Measurements from ENCODE around the gene KCNQ5.

The KCNQ5 gene

DNA sequence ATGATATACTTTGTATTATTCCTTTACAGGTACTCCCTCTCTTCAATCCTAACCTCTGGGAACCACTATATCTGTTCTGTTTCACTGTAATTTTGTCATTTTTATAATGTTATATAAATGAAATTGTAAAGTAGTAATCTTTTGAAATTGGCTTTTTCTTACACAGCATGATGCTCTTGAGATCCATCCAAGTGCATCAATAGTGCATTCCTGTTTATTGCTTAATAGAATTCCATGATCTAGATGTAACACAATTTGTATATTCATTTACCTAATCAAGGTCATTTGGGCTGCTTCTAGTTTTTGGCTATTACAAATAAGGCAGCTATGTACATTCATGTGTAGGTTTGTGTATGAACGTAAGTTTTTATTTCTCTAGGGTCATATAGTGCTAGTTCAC, 428.8 kb downstream of the KCNQ5 start:
- peak in 1 of 2 experiments; percentile 29 for DNase-seq (ENCODE audit: low read depth in 2 of 2)

GRCh38 chr6:73051147-73051546, 429.3 kb downstream of the KCNQ5 start:
- no peak for DNase-seq (ENCODE audit: low read depth in 2 of 2)

DNA sequence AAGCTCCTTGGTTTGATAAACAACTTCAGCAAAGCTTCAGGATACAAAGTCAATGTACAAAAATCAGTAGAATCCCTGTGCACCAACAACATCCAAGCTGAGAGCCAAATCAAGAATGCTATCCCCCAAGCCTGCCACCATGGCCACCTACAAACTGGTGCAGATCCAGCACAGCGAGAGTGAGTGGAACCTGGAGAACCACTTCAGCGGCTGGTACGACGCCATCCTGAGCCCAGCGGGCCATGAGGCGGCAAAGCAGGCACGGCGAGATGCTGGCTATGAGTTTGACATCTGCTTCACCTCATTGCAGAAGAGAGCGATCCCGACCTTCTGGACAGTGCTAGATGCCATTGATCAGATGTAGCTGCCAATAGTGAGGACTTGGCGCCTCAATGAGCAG, 433.1 kb downstream of the KCNQ5 start:
- no peak for DNase-seq (ENCODE audit: low read depth in 2 of 2)

DNA sequence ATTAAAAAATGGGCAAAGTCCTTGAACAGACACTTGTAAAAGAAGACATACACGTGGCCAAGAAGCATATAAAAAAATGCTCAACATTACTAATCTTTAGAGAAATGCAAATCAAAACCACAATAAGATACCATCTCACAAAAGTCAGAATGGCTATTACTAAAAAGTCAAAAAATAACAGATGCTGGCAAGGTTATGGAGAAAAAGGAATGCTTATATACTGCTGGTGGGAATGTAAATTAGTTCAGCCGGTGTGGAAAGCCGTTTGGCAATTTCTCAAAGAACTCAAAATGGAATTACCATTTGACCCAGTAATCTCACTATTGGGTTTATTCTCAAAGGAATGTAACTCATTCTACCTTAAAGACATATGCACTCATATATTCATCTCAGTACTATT, 436.9 kb downstream of the KCNQ5 start:
- peak in 1 of 2 experiments; percentile 41 for DNase-seq (ENCODE audit: low read depth in 2 of 2)

DNA sequence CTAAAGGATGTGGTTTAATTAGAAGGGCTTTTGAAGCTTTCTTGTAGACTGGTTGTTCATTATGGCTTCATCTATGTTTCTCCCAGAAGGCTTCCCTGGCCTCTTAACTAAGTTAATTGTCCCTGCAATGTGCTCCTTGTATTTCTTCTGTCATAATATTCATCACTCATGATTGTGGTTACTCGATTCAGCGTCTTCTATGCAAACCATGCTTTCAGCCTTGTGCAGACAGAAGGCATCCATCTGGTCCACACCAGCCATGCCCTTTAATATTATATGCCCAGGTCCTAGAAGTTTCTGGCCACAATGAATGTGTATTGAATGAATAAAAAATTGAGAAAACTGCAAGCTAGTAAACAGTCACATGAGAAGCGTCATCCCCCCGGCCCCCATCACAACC, 440.3 kb downstream of the KCNQ5 start:
- DNase-seq (ENCODE audit: low read depth in 2 of 2): no peak

GRCh38 chr6:73062837-73063236, 441.0 kb downstream of the KCNQ5 start:
- peak; percentile 60 to 66 for DNase-seq (ENCODE audit: low read depth in 2 of 2)

DNA sequence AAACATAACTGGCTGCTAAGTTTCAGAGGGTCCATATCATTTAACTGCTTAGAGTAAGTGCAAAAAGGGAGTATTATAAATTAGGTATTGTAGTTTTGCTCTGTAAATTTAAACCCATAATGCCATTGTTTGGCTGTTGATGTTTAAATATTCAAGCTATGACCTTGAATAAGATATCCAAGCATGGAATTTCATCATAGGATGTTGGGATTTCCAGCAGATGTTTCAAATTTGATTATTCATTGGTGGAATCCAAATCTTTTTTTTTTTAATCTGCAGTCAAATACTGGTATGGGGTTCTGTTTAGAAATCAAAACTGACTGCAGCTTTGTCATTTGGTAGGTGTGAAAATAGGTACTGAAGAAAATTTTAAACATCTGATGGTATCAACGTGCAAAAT, 442.4 kb downstream of the KCNQ5 start:
- peak in 1 of 2 experiments; percentile 51 for DNase-seq (ENCODE audit: low read depth in 2 of 2)

GRCh38 chr6:73073238-73073637, 451.4 kb downstream of the KCNQ5 start:
- DNase-seq (ENCODE audit: low read depth in 2 of 2): no peak

- DNase-seq (ENCODE audit: low read depth in 2 of 2): peak in 1 of 2 experiments; percentile 54
Measured at GRCh38 chr6:73074175-73074574, 452.3 kb downstream of the KCNQ5 start.

DNA sequence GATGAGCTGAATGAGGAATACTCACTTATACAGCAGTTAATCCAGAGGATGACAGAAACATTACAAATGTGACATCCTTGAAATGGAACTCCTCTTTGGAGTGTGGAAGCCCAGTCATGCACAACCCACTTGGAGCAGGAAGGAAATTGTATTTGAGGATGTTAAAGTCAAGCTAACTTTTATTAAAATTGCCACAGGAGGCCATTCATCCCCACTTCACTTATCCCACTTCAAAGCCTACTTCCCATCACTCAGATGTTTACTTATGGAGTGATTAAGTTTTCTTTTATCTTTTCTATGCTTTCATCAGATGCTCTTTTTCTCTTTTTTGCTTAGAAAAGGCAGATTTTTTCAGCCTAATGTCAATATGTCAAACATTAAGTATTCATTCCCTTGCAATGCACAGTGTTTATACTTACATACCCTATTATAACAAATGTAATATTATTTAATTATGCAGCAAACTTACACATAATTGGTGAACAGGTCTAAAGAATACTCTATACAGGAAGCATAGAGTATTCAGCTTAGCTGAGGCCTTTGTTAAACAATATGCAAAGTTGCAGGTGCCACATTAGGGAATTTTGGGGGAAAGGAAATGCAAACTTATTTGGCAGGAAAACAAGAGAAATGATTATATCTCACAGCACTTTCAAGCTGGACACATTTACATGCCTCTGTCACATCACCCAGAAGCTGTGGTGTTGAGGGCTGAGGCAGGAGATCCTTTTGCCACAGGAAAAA, 454.5 kb downstream of the KCNQ5 start:
- no peak for DNase-seq (ENCODE audit: low read depth in 2 of 2)

- DNase-seq (ENCODE audit: low read depth in 2 of 2): no peak
Measured at GRCh38 chr6:73078333-73078862, 456.5 kb downstream of the KCNQ5 start.

- DNase-seq (ENCODE audit: low read depth in 2 of 2): no peak
Measured at GRCh38 chr6:73078908-73079610, 457.2 kb downstream of the KCNQ5 start.

DNA sequence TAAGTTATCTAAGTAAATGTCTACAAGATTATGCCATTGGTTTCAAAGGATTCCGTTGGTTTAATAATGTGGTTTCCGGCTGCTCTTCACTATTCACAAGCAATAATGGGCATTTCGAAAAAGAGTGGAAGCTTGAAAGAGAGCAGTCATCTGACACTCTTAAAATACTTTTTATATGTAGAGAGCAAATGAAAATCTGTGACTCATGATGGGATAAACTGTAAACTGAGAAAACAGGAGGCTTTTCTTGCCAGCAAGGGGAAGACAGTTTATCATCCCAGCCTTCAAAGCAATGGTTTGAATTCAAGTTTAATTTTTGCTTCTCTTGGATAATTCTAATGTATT, 457.7 kb downstream of the KCNQ5 start:
- DNase-seq (ENCODE audit: low read depth in 2 of 2): peak in 1 of 2 experiments; percentile 59

GRCh38 chr6:73079978-73080377, 458.1 kb downstream of the KCNQ5 start:
- DNase-seq (ENCODE audit: low read depth in 2 of 2): no peak

GRCh38 chr6:73081955-73082354, 460.1 kb downstream of the KCNQ5 start:
- no peak for DNase-seq (ENCODE audit: low read depth in 2 of 2)

- no peak for DNase-seq (ENCODE audit: low read depth in 2 of 2)
Measured at GRCh38 chr6:73083886-73084285, 462.0 kb downstream of the KCNQ5 start.

GRCh38 chr6:73085443-73085871, 463.6 kb downstream of the KCNQ5 start:
- no peak for DNase-seq (ENCODE audit: low read depth in 2 of 2)

GRCh38 chr6:73086726-73087125, 464.9 kb downstream of the KCNQ5 start:
- no peak for DNase-seq (ENCODE audit: low read depth in 2 of 2)

- DNase-seq (ENCODE audit: low read depth in 2 of 2): no peak
Measured at GRCh38 chr6:73088138-73088813, 466.4 kb downstream of the KCNQ5 start.

DNA sequence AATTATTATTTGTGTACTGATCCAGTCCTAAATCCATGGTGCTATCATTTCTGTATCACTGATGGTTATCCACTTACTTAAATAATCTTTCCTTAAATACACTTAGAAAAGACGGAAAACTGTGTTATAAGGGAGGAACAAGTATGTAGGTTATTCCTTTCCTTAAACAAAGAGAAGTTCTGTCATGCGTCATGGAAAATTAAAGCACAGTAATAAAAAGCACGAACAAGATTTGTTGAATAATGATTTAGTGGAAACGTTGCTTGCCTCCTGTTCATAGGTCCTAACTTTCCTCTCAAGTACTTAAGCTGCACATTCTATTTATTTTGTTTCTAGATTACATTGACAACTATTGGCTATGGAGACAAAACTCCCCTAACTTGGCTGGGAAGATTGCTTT, 483.1 kb downstream of the KCNQ5 start:
- no peak for DNase-seq (ENCODE audit: low read depth in 2 of 2)

DNA sequence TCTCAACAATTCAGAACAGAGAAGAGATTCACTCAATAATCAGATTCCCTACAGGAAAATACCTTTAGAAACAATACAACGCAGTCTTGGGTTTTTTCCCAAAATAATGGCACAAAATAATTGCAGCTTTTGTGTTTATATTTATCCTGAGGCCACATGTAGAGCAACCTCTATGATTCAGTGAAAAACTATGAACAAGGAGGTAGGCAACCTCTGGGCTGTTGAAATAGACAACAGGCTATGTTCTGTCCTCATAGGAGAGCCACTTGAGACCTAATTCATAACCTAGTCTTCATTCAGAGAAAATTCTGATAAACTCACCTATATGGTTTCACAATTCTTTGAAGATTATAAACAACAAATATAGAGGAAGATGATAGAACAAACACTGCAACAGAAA, 485.2 kb downstream of the KCNQ5 start:
- DNase-seq (ENCODE audit: low read depth in 2 of 2): no peak

DNA sequence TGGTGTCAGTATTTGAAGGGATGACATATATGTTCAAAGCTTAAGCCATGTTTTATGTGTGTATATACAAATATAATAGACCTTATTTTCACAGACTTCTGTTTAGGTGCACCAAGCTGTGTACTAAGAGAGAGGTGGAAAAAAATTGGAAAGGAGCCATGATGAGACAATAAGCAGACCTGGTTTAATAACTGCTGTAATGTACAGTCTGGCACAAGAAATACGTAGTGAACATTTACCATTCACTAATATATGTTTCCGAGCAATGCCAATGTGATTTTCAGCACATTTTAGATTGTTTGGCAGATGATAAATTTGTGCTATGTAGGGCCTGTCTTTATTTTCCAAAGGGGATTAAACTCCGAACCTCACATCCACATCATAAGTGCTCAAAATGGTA, 487.1 kb downstream of the KCNQ5 start:
- no peak for DNase-seq (ENCODE audit: low read depth in 2 of 2)

- no peak for DNase-seq (ENCODE audit: low read depth in 2 of 2)
Measured at GRCh38 chr6:73109659-73110058, 487.8 kb downstream of the KCNQ5 start.
